HG03135 (cell line): ENCODE results near the gene CNTN5.
"Not testable (repeated sequence)": the region's sequence is repeated elsewhere in the genome, so short reads cannot be mapped to it uniquely, and the experiment has no call there.

Experiments
- ATAC-seq: cut with Tn5 transposase; IDR thresholded peaks from one replicate; pipeline ENCODE4 v1.9.1; 2021; ENCODE audit warnings: mild to moderate bottlenecking, moderate library complexity; ENCODE audit not compliant: unreplicated experiment

Gene CNTN5

DNA sequence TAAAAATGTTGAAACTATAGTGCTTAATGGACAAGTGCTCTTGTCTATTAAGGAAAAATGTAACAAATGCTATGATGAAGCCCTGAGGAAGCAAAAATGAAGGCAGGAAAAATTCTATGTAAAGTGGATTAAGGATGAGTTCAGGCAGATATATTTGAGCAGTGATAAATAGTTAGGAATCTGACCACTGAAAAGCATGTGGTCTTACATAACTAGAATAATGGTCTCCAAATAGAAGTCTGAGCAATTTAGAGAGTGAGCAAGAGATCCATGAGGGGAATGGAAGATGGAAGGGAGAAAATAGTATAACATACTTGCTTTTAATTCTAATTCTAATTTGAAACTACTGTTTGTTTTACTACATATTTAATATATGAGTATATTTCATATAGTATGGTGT, 1155.7 kb downstream of the CNTN5 start:
- no peak for ATAC-seq

- ATAC-seq: no peak
These were observed 1156.9 kb downstream of the CNTN5 start for GRCh38 chr11:100177651-100178050.

GRCh38 chr11:100182350-100182749, 1161.6 kb downstream of the CNTN5 start:
- no peak for ATAC-seq

- ATAC-seq: no peak
These were observed 1162.2 kb downstream of the CNTN5 start for GRCh38 chr11:100182927-100183326.

DNA sequence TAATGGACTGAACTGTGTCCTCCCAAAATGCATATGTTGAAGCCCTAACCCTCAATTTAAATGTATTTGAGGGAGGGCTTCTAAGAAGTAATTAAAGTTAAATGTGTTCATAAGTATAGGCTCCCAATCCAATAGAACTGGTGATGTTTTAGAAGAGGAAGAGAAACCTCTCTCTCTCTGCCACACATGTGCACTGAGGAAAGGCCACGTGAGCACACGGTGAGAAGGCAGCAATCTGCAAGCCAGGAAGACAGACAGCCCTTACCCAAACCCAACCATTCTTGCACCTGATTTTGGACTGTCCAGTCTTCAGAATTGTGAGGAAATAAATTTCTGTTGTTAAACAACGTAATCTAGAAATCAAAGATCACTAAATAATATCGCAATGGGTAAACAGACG, 1164.8 kb downstream of the CNTN5 start:
- no peak for ATAC-seq

- ATAC-seq: no peak
These were observed 1167.5 kb downstream of the CNTN5 start for GRCh38 chr11:100188137-100188783.

GRCh38 chr11:100190395-100190794, 1169.6 kb downstream of the CNTN5 start:
- no peak for ATAC-seq

DNA sequence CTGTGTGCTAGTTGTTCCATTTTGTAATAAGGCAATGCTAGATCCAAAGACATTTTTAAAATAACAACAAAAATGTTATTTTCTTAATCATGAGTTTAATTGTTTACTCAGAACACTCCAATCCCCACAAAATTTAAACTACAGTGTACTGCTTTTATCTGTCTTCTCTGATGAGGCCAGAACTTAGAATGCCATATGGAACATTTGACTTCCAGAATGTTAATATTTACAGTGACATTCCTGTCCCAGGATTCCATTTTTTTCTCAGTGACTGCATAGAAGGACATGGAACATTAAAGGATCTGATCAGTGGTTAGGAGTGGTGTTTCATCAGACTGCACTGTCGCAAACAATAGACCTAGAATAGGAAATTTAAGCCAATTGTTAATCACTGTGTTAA, 1171.4 kb downstream of the CNTN5 start:
- no peak for ATAC-seq

- ATAC-seq: no peak
These were observed 1183.0 kb downstream of the CNTN5 start for GRCh38 chr11:100203789-100204188.

DNA sequence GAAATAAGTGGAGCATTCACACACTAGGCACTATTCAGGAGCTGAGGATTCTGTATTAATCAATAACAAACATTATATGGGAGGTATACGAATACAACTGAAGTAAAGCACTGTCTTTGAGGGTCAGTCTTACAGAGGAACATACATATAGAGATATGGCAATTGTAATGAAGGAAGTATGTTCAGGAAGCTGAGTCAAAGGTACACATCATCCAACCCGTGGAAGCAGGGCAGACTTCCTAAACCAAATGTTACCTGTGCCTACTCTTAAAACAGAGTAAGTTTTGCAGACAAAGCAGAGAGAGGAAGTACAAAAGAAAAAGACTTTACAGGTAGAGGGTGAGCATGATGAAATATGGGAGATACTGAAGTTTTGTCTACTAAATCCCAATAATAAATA, 1185.2 kb downstream of the CNTN5 start:
- no peak for ATAC-seq

DNA sequence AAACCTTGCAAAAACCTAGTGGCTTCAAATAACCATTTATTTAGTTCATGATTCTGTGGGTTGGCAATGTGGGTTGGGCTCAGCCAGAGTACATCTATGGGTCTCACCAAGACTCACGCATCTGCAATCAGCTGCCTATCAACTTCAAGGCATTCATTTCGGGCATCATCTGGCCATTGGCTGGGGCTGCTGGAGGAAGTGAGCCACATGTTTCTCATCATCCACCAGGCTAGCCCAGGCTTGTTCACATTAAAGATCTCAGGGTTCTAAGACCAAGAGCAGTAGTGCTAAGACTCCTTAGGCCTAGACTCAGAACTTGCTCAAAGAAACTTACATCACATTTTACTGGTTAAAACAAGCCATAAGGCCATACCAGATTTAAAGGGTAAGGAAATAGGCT, 1187.5 kb downstream of the CNTN5 start:
- no peak for ATAC-seq

- no peak for ATAC-seq
These were observed 1194.0 kb downstream of the CNTN5 start for GRCh38 chr11:100214791-100215190.

DNA sequence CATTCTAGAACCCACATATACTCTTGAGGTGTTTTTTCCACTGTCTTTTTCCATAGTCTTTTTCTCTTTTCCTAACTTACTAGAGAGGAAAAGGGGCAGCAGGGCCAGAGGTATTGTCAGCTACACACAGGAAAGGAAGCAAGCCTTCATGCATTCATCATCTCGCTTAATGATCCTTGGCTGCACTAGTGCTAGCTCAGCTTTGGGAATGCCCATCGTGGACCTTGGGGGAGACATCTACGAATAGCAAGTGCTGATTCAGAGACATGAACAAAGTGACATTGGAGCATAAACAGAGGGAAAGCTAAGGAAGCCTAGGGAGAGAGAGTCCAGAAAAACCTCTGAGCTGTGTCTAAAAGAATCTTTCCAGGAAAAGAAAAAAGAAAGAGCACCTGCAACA, 1200.1 kb downstream of the CNTN5 start:
- ATAC-seq: no peak

GRCh38 chr11:100221791-100222190, 1201.0 kb downstream of the CNTN5 start:
- ATAC-seq: no peak

- ATAC-seq: no peak
These were observed 1203.8 kb downstream of the CNTN5 start for GRCh38 chr11:100224541-100225034.

DNA sequence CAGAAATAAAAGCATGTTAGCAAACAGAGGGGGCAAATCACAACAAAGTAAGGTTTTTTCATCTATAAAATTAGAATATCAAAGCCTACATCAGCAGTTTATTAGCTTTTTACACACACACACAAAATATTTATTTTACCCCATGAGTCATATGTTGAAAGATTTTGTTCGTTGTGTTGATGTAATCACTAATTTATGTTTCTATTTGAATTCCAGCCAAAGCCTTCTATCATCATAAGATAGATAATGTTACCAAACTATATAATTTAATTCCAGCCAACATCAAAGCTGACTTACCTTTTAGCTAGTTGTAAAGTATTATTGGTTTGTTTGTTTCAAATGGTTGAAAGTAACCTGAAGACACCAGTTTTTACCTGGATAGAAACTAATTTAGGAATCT, 1208.3 kb downstream of the CNTN5 start:
- no peak for ATAC-seq

DNA sequence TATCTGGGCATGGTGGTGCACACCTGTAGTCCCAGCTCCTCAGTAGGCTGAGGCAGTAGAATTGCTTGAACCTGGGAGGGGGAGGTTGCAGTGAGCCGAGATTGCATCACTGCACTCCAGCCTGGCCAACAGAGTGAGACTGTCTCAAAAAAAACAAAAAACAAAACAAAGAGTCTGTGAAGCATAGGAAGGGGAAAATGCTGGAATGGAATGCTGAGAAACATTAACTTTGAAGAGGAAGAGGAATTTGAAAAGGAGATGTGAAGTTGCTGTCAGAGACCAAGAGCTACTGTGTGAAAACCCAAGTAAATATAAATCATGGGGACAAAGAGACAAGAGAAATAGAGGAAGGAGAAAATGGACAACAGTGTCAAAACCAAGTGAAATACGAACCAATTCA, 1211.3 kb downstream of the CNTN5 start:
- ATAC-seq: no peak

DNA sequence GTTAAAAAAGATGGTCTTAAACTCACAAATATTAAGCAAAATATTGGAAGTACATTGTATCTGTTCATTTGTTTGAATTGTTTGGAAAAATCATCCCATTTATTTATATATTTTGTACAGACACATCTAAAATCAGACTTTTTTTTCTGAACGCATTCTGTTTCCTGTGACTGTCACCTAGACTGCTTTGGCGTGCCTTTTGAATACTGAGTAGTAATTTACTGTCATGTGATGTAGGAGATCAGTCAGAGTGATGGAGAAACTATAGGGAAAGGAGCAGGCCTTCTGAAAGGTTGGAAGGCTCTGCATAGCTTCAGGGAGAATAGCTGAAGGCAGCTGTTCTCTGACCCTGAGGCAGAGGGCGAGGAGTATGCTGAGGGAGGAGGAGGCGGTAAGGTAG, 1214.3 kb downstream of the CNTN5 start:
- ATAC-seq: no peak

GRCh38 chr11:100240025-100240539, 1219.3 kb downstream of the CNTN5 start:
- no peak for ATAC-seq

GRCh38 chr11:100247704-100248103, 1227.0 kb downstream of the CNTN5 start:
- no peak for ATAC-seq

DNA sequence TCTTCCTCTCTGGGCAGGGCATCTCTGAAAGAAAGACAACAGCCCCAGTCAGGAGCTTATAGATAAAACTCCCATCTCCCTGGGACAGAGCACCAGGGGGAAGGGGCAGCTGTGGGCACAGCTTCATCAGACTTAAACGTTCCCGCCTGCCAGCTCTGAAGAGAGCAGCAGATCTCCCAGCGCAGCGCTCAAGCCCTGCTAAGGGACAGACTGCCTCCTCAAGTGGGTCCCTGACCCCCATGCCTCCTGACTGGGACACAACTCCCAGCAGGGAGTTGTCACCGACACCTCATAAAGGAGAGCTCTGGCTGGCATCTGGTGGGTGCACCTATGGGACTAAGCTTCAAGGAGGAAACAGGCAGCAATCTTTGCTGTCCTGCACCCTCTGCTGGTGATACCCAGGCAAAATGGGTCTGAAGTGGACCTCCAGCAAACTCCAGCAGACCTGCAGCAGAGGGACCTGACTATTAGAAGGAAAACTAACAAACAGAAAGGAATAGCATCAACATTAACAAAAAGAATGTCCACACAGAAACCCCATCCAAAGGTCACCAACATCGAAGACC, 1236.6 kb downstream of the CNTN5 start:
- ATAC-seq: not testable (repeated sequence)

DNA sequence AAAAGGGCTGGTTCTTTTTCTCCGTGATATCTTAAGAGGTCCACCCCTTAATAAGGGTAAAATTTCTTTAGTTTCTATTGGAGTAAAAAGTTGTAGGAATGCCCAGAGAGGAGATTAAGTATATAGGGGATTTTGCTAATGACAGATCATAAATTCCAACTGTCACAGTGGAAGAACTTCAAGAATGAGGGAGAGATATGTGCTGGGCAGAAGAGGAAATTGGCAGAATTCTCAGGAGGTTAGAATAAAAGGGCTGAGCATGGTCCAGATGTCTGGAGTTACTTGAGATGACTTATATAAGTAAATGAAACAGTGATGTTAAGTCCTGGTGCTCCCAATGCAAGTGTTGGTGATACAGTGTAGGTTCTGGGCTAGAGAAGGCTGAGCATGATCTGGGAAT, 1248.8 kb downstream of the CNTN5 start:
- ATAC-seq: no peak
